ENCODE results near the gene CSK. TPM values are rescaled to one million over a fixed set of nuclear protein-coding genes. Genes with fewer than 3 reads are reported as not detected.

CSK gene
- total and polyA plus RNA-seq, 2 of the 8 experiments (the other 6 are each of a cell fraction or from before 2014, with no cell fraction given): 13.7 to 50.2 TPM

- ChIA-PET CTCF (ENCODE audit: partially characterized antibody) (interaction anchor here (0.8 to 53.7 kb wide), 51 partner anchors 10 to 485 kb away, joined by 3 to 1439 read pairs (median 5); partner anchors contain the start of genes CLK3, CPLX3, CSK and CYP11A1), POLR2A (ENCODE audit: partially characterized antibody) (interaction anchor here (0.7 to 6.0 kb wide), 15 partner anchors 9 to 146 kb away, joined by 3 to 82 read pairs (median 4); no protein-coding TSS in a partner anchor)
- Histone ChIP-seq H3K27me3 (replicated peaks in 1 of 4; ENCODE audit: control insufficient read depth in 3 of 4, extremely low read depth in 1 of 4, insufficient read depth in 3 of 4, low read length in 3 of 4) (no peaks in the 10 kb centered on the region), H2BK15ac (ENCODE audit: low read length) (no peak overlapping the region), H4K8ac (ENCODE audit: extremely low read depth, insufficient read depth, low read length) (no peak overlapping the region), H2AK5ac (ENCODE audit: low read depth, low read length) (no peak overlapping the region), H2BK20ac (ENCODE audit: low read length) (no peak overlapping the region), H3K18ac (ENCODE audit: extremely low read depth, low read length) (no peak overlapping the region), H3K9ac (replicated peaks in 1 of 4; ENCODE audit: extremely low read depth in 1 of 4, low read depth in 3 of 4, low read length in 3 of 4) (no peak overlapping the region), H3K14ac (ENCODE audit: insufficient read length) (no peak overlapping the region), H3K4me1 (replicated peaks in 1 of 4; ENCODE audit: control insufficient read depth in 3 of 4, insufficient read depth in 4 of 4, low read length in 3 of 4) (peaks cover 0 to 10% (median 0%) of the 10 kb centered on the region in 4 experiments; a peak in 4 of 7 replicates), H2BK5ac (ENCODE audit: low read depth, low read length) (no peak overlapping the region), H2BK120ac (replicated peaks; ENCODE audit: low read depth, low read length) (no peak overlapping the region), H3K4me2 (ENCODE audit: insufficient read depth in 1 of 2, low read depth in 2 of 2, low read length in 2 of 2) (peak overlapping the region in 1 of 2 experiments; percentile 58; a peak in 3 of 4 replicates), H3K9me3 (ENCODE audit: insufficient read depth in 2 of 2, low read depth in 1 of 2, low read length in 1 of 2) (no peaks in the 10 kb centered on the region), H3K23me2 (ENCODE audit: low read depth, low read length) (no peaks in the 10 kb centered on the region), H4K91ac (replicated peaks; ENCODE audit: insufficient read length, low read length) (no peak overlapping the region), H3K27ac (ENCODE audit: low read depth, low read length) (no peak overlapping the region), H4K5ac (ENCODE audit: insufficient read length, low read depth, low read length) (no peak overlapping the region), H3K79me2 (ENCODE audit: control insufficient read depth in 1 of 2, insufficient read depth in 2 of 2, low read length in 2 of 2) (no peaks in the 10 kb centered on the region), H2BK12ac (ENCODE audit: low read depth, low read length) (no peak overlapping the region), H3K4ac (replicated peaks; ENCODE audit: insufficient read length, low read depth, low read length) (no peak overlapping the region), H3K23ac (ENCODE audit: insufficient read length) (no peak overlapping the region), H3K56ac (replicated peaks; ENCODE audit: insufficient read length, low read depth, low read length) (no peak overlapping the region), H3K36me3 (ENCODE audit: control insufficient read depth in 2 of 4, insufficient read depth in 4 of 4, low read length in 3 of 4) (no peaks in the 10 kb centered on the region), H3K79me1 (ENCODE audit: low read depth, low read length) (no peaks in the 10 kb centered on the region), H3K4me3 (ENCODE audit: extremely low read depth in 1 of 4, insufficient read depth in 2 of 4, low read depth in 3 of 4, low read length in 4 of 4) (peak overlapping the region in 1 of 4 experiments; percentile 40; a peak in 1 of 8 replicates), H4K20me1 (replicated peaks in 1 of 2; ENCODE audit: control insufficient read depth in 1 of 2, insufficient read depth in 2 of 2, low read length in 2 of 2) (peaks cover 0 to 2% of the 10 kb centered on the region in 2 experiments), H2AFZ (ENCODE audit: low read length) (peak overlapping the region; percentile 87; the same call in 1 of the 2 replicates)
- WGBS, 2 experiments (ENCODE audit: extremely low coverage in 1 of 2, insufficient coverage in 1 of 2, insufficient read length in 1 of 2, insufficient replicate concordance in 2 of 2, low coverage in 1 of 2, low lambda C conversion rate in 2 of 2, missing lambda C conversion rate in 1 of 2): 23% methylated on average over 9 of the region's 9 CpGs; no CpG with 5 or more reads in 1 of the 2 experiments
- TF ChIP-seq MAX (IDR thresholded peaks at IDR 0.05): peak; percentile 47; the same call in 1 of the 2 replicates
- TF ChIP-seq BACH1 (IDR thresholded peaks at IDR 0.05; ENCODE audit: low read length): no peak
- TF ChIP-seq POU5F1 (IDR thresholded peaks at IDR 0.05; ENCODE audit: low read depth, low read length): no peak
- TF ChIP-seq, protein P1, sequence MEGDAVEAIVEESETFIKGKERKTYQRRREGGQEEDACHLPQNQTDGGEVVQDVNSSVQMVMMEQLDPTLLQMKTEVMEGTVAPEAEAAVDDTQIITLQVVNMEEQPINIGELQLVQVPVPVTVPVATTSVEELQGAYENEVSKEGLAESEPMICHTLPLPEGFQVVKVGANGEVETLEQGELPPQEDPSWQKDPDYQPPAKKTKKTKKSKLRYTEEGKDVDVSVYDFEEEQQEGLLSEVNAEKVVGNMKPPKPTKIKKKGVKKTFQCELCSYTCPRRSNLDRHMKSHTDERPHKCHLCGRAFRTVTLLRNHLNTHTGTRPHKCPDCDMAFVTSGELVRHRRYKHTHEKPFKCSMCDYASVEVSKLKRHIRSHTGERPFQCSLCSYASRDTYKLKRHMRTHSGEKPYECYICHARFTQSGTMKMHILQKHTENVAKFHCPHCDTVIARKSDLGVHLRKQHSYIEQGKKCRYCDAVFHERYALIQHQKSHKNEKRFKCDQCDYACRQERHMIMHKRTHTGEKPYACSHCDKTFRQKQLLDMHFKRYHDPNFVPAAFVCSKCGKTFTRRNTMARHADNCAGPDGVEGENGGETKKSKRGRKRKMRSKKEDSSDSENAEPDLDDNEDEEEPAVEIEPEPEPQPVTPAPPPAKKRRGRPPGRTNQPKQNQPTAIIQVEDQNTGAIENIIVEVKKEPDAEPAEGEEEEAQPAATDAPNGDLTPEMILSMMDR (IDR thresholded peaks at IDR 0.05; ENCODE audit: control extremely low read depth in 1 of 3, insufficient read depth in 1 of 3, low read depth in 1 of 3, low read length in 3 of 3): peak; percentile 67 to 92 (median 83)
- TF ChIP-seq CREB1 (IDR thresholded peaks at IDR 0.05): peak; percentile 79
- peak; percentile 88 to 93 for TF ChIP-seq RAD21 (IDR thresholded peaks at IDR 0.05 in 1 of 2, conservative IDR thresholded peaks at IDR 0.05 in 1 of 2; ENCODE audit: low read depth in 2 of 2, low read length in 2 of 2)
- TF ChIP-seq CHD1 (IDR thresholded peaks at IDR 0.05; ENCODE audit: low read depth, low read length): no peak
- DNase-seq (ENCODE audit: low read depth in 1 of 2, low spot score in 2 of 2): peak in 1 of 2 experiments; percentile 82
- FAIRE-seq: peak; percentile 95
Measured at GRCh38 chr15:74768771-74769342, 13.0 kb upstream of the CSK start.
